ENCODE results near the gene TM4SF4.

Gene TM4SF4

GRCh38 chr3:149452036-149452435, 22.5 kb upstream of the TM4SF4 start:
- TF ChIP-seq CTCF (conservative IDR thresholded peaks at IDR 0.05; ENCODE audit: control insufficient read depth, insufficient read depth, low read depth, low read length), result no peak
- H3K4me3 ChIP-seq (ENCODE audit: control insufficient read depth, low read depth, low read length), result no peak overlapping the region
- DNase-seq (ENCODE audit: low read depth), result no peak

- no peak for DNase-seq (ENCODE audit: low read depth)
- H3K4me3 ChIP-seq (ENCODE audit: control insufficient read depth, low read depth, low read length), result no peak overlapping the region
- TF ChIP-seq CTCF (conservative IDR thresholded peaks at IDR 0.05; ENCODE audit: control insufficient read depth, insufficient read depth, low read depth, low read length), result no peak
Observed at GRCh38 chr3:149453140-149453805, 21.2 kb upstream of the TM4SF4 start.

- no peak for TF ChIP-seq CTCF (conservative IDR thresholded peaks at IDR 0.05; ENCODE audit: control insufficient read depth, insufficient read depth, low read depth, low read length)
- H3K4me3 ChIP-seq (ENCODE audit: control insufficient read depth, low read depth, low read length), result no peak overlapping the region
- DNase-seq (ENCODE audit: low read depth), result peak; percentile 70
Observed at GRCh38 chr3:149454746-149455145, 19.8 kb upstream of the TM4SF4 start.

GRCh38 chr3:149455366-149455765, 19.1 kb upstream of the TM4SF4 start:
- DNase-seq (ENCODE audit: low read depth), result no peak
- no peak for TF ChIP-seq CTCF (conservative IDR thresholded peaks at IDR 0.05; ENCODE audit: control insufficient read depth, insufficient read depth, low read depth, low read length)
- H3K4me3 ChIP-seq (ENCODE audit: control insufficient read depth, low read depth, low read length), result no peak overlapping the region

- H3K4me3 ChIP-seq (ENCODE audit: control insufficient read depth, low read depth, low read length), result no peak overlapping the region
- no peak for TF ChIP-seq CTCF (conservative IDR thresholded peaks at IDR 0.05; ENCODE audit: control insufficient read depth, insufficient read depth, low read depth, low read length)
- DNase-seq (ENCODE audit: low read depth), result no peak
Observed at GRCh38 chr3:149455989-149456388, 18.5 kb upstream of the TM4SF4 start.

- no peak for TF ChIP-seq CTCF (conservative IDR thresholded peaks at IDR 0.05; ENCODE audit: control insufficient read depth, insufficient read depth, low read depth, low read length)
- no peak overlapping the region for H3K4me3 ChIP-seq (ENCODE audit: control insufficient read depth, low read depth, low read length)
- no peak for DNase-seq (ENCODE audit: low read depth)
Observed at GRCh38 chr3:149459491-149460059, 14.9 kb upstream of the TM4SF4 start.

Data from fibroblast of mammary gland (primary cell).